Osteoblast (primary cell): ENCODE data around the gene AP1S3. TPM values are rescaled to one million over a fixed set of nuclear protein-coding genes. Genes with fewer than 3 reads are reported as not detected.
"Not testable (repeated sequence)": the region's sequence is repeated elsewhere in the genome, so short reads cannot be mapped to it uniquely, and the experiment has no call there.

Source experiments
- DNase-seq: peaks from one replicate; pipeline ENCODE4 v3.0.0; 2011; ENCODE audit warnings: low spot score, mixed read lengths; ENCODE audit not compliant: insufficient read length; ENCODE audit errors: missing footprints
- H2AFZ ChIP-seq: 2 replicates; pipeline ENCODE4 v1.6.0; 2011; ENCODE audit warnings: mild to moderate bottlenecking, low read length
- H3K27ac ChIP-seq: 2 replicates; pipeline ENCODE4 v1.5.1; 2011; ENCODE audit warnings: mild to moderate bottlenecking, low read depth, low read length, moderate library complexity
- H3K27me3 ChIP-seq: 2 replicates; pipeline ENCODE4 v1.6.0; 2012; ENCODE audit warnings: mild to moderate bottlenecking, control low read depth, inconsistent platforms, low read length, moderate library complexity; ENCODE audit not compliant: insufficient read depth
- H3K36me3 ChIP-seq: 2 replicates; pipeline ENCODE4 v1.5.1; 2011; ENCODE audit warnings: mild to moderate bottlenecking, low read length, control low read depth, moderate library complexity; ENCODE audit not compliant: insufficient read depth
- H3K4me1 ChIP-seq: 2 replicates; pipeline ENCODE4 v1.5.1; 2011; ENCODE audit warnings: mild to moderate bottlenecking, low read length, control low read depth, moderate library complexity; ENCODE audit not compliant: insufficient read depth
- H3K4me2 ChIP-seq: 2 replicates; pipeline ENCODE4 v1.6.0; 2011; ENCODE audit warnings: mild to moderate bottlenecking, low read length; ENCODE audit not compliant: insufficient read depth
- H3K4me3 ChIP-seq: fragments of 200-600 bp; sonication (generic); 3 replicates; pipeline ENCODE4 v1.5.1; 2012; ENCODE audit warnings: mild to moderate bottlenecking, low read length, inconsistent platforms; ENCODE audit not compliant: insufficient read depth
- H3K79me2 ChIP-seq: 2 replicates; pipeline ENCODE4 v1.6.0; 2012; ENCODE audit warnings: mild to moderate bottlenecking, low read length, control low read depth, inconsistent platforms; ENCODE audit not compliant: insufficient read depth
- H3K9me3 ChIP-seq: 2 replicates; pipeline ENCODE4 v1.5.1; 2011; ENCODE audit warnings: low read depth, low read length, control low read depth
- H4K20me1 ChIP-seq: 2 replicates; pipeline ENCODE4 v1.6.0; 2012; ENCODE audit warnings: mild to moderate bottlenecking, low read length, control low read depth; ENCODE audit not compliant: insufficient read depth
- CTCF ChIP-seq: IDR thresholded peaks from 2 replicates; pipeline ENCODE4 v1.5.1; 2011; ENCODE audit warnings: mild to moderate bottlenecking, low read depth, low read length, moderate library complexity; ENCODE audit errors: extremely low read depth
- total RNA-seq: library from RNA; depleted of rRNA; stranded (reverse); fragments of >200 nt; gene quantifications from 2 replicates; pipeline ENCODE4 v1.2.3, GENCODE V29; 2012

AP1S3 gene
- total RNA-seq, 1 donor: 2.2 TPM

- Histone ChIP-seq H3K27me3 (no peaks in the 10 kb centered on the region), H3K79me2 (no peaks in the 10 kb centered on the region), H3K4me2 (no peak overlapping the region), H4K20me1 (no peaks in the 10 kb centered on the region), H3K36me3 (peaks cover 5% of the 10 kb centered on the region), H3K4me3 (no peak overlapping the region), H2AFZ (no peak overlapping the region), H3K27ac (no peak overlapping the region), H3K4me1 (peaks cover 18% of the 10 kb centered on the region), H3K9me3 (no peaks in the 10 kb centered on the region)
- no peak for TF ChIP-seq CTCF
- DNase-seq: no peak
These were observed 74.5 kb downstream of the AP1S3 start for GRCh38 chr2:223762853-223763252.

- H3K9me3 ChIP-seq, H3K27me3 ChIP-seq, H3K4me2 ChIP-seq, H3K27ac ChIP-seq, H3K36me3 ChIP-seq, DNase-seq, H2AFZ ChIP-seq, H3K4me3 ChIP-seq, H3K79me2 ChIP-seq, H4K20me1 ChIP-seq: not testable (repeated sequence)
- peaks cover 18% of the 10 kb centered on the region for H3K4me1 ChIP-seq
These were observed 75.6 kb downstream of the AP1S3 start for GRCh38 chr2:223761746-223762145.

GRCh38 chr2:223760838-223761502, 76.4 kb downstream of the AP1S3 start:
- peak overlapping the region; percentile 52 for H2AFZ ChIP-seq
- H3K27me3 ChIP-seq: no peaks in the 10 kb centered on the region
- H4K20me1 ChIP-seq: no peaks in the 10 kb centered on the region
- no peak overlapping the region for H3K4me3 ChIP-seq
- H3K79me2 ChIP-seq: no peaks in the 10 kb centered on the region
- peak overlapping the region; percentile 21 for H3K4me2 ChIP-seq
- peaks cover 5% of the 10 kb centered on the region for H3K36me3 ChIP-seq
- H3K27ac ChIP-seq: peak overlapping the region; percentile 29
- H3K4me1 ChIP-seq: peaks cover 18% of the 10 kb centered on the region
- peak; percentile 29 for TF ChIP-seq CTCF
- no peaks in the 10 kb centered on the region for H3K9me3 ChIP-seq
- DNase-seq: peak; percentile 82

GRCh38 chr2:223759569-223760430, 77.6 kb downstream of the AP1S3 start:
- TF ChIP-seq CTCF: no peak
- H3K4me2 ChIP-seq: no peak overlapping the region
- no peaks in the 10 kb centered on the region for H3K9me3 ChIP-seq
- H3K4me1 ChIP-seq: peaks cover 18% of the 10 kb centered on the region
- no peak overlapping the region for H2AFZ ChIP-seq
- DNase-seq: no peak
- peaks cover 2% of the 10 kb centered on the region for H3K36me3 ChIP-seq
- no peak overlapping the region for H3K4me3 ChIP-seq
- H3K79me2 ChIP-seq: no peaks in the 10 kb centered on the region
- no peaks in the 10 kb centered on the region for H4K20me1 ChIP-seq
- peak overlapping the region; percentile 29 for H3K27ac ChIP-seq
- H3K27me3 ChIP-seq: no peaks in the 10 kb centered on the region
